Glutamatergic neuron (in vitro differentiated cells): ENCODE measurements around the gene RALGAPA2. TPM values are rescaled to one million over a fixed set of nuclear protein-coding genes. Genes with fewer than 3 reads are reported as not detected.

Experiments used
- DNase-seq: peaks from one replicate; pipeline ENCODE4 v3.0.0; 2022
- H3K27ac Mint-ChIP-seq: one replicate; pipeline ENCODE4 v1.8.0; 2020; ENCODE audit warnings: mild to moderate bottlenecking, mixed read lengths, inconsistent platforms; ENCODE audit not compliant: unreplicated experiment
- H3K27me3 Mint-ChIP-seq: one replicate; pipeline ENCODE4 v1.8.0; 2020; ENCODE audit warnings: mild to moderate bottlenecking, moderate library complexity, mixed read lengths, inconsistent platforms; ENCODE audit not compliant: unreplicated experiment
- H3K36me3 Mint-ChIP-seq: one replicate; pipeline ENCODE4 v1.8.0; 2020; ENCODE audit warnings: mild to moderate bottlenecking, mixed read lengths, inconsistent platforms; ENCODE audit not compliant: unreplicated experiment
- H3K4me1 Mint-ChIP-seq: one replicate; pipeline ENCODE4 v1.8.0; 2020; ENCODE audit warnings: mild to moderate bottlenecking, low read depth, mixed read lengths, inconsistent platforms; ENCODE audit not compliant: unreplicated experiment
- H3K4me3 Mint-ChIP-seq: one replicate; pipeline ENCODE4 v1.8.0; 2020; ENCODE audit warnings: mild to moderate bottlenecking, mixed read lengths, inconsistent platforms; ENCODE audit not compliant: unreplicated experiment
- H3K9me3 Mint-ChIP-seq: one replicate; pipeline ENCODE4 v1.8.0; 2020; ENCODE audit warnings: mild to moderate bottlenecking, moderate library complexity, mixed read lengths, inconsistent platforms; ENCODE audit not compliant: unreplicated experiment
- CTCF ChIP-seq: fragments of 200-600 bp; sonication (generic); IDR thresholded peaks from one replicate; pipeline ENCODE4 v1.5.0; 2021; ENCODE audit not compliant: partially characterized antibody, unreplicated experiment
- total RNA-seq: library from RNA; stranded (reverse); fragmentation: NEBNext Ultra II Directional; extraction: Animal tissue kit (Norgen Biotek cat#: 25700); gene quantifications from one replicate; pipeline ENCODE4 v1.2.1, GENCODE V29; 2021; ENCODE audit not compliant: unreplicated experiment

Gene RALGAPA2
- total RNA-seq, 1 donor from 2014 or later: 60.9 TPM

- Mint-ChIP-seq H3K27ac (no peak overlapping the region), H3K27me3 (peaks cover 3% of the 10 kb centered on the region), H3K9me3 (peaks cover 6% of the 10 kb centered on the region), H3K4me1 (peaks cover 44% of the 10 kb centered on the region), H3K36me3 (peaks cover 5% of the 10 kb centered on the region), H3K4me3 (no peak overlapping the region)
- no peak for TF ChIP-seq CTCF
- DNase-seq: no peak
Observed at GRCh38 chr20:20430066-20430465, 282.4 kb downstream of the RALGAPA2 start.

GRCh38 chr20:20428067-20428466, 284.4 kb downstream of the RALGAPA2 start:
- peaks cover 46% of the 10 kb centered on the region for H3K4me1 Mint-ChIP-seq
- no peaks in the 10 kb centered on the region for H3K36me3 Mint-ChIP-seq
- H3K27me3 Mint-ChIP-seq: peaks cover 3% of the 10 kb centered on the region
- no peak for DNase-seq
- no peak for TF ChIP-seq CTCF
- H3K9me3 Mint-ChIP-seq: peaks cover 4% of the 10 kb centered on the region
- H3K4me3 Mint-ChIP-seq: no peak overlapping the region
- no peak overlapping the region for H3K27ac Mint-ChIP-seq

GRCh38 chr20:20427227-20427864, 285.1 kb downstream of the RALGAPA2 start:
- peak overlapping the region; percentile 35 for H3K4me3 Mint-ChIP-seq

GRCh38 chr20:20426655-20426907, 285.9 kb downstream of the RALGAPA2 start:
- H3K27ac Mint-ChIP-seq: peak overlapping the region; percentile 88
- H3K4me1 Mint-ChIP-seq: peaks cover 53% of the 10 kb centered on the region
- H3K36me3 Mint-ChIP-seq: no peaks in the 10 kb centered on the region
- no peak for TF ChIP-seq CTCF
- peaks cover 3% of the 10 kb centered on the region for H3K27me3 Mint-ChIP-seq
- no peak for DNase-seq
- H3K9me3 Mint-ChIP-seq: peaks cover 5% of the 10 kb centered on the region
- H3K4me3 Mint-ChIP-seq: peak overlapping the region; percentile 40

More at GRCh38 chr20:20427227-20427864, 285.1 kb downstream of the RALGAPA2 start:
- peak; percentile 45 for DNase-seq
- H3K36me3 Mint-ChIP-seq: no peaks in the 10 kb centered on the region
- peak overlapping the region; percentile 88 for H3K27ac Mint-ChIP-seq
- H3K9me3 Mint-ChIP-seq: peaks cover 4% of the 10 kb centered on the region
- peaks cover 53% of the 10 kb centered on the region for H3K4me1 Mint-ChIP-seq
- no peak for TF ChIP-seq CTCF
- H3K27me3 Mint-ChIP-seq: peaks cover 3% of the 10 kb centered on the region

GRCh38 chr20:20425823-20426654, 286.4 kb downstream of the RALGAPA2 start:
- TF ChIP-seq CTCF: no peak
- Mint-ChIP-seq H3K36me3 (no peaks in the 10 kb centered on the region), H3K27me3 (peaks cover 3% of the 10 kb centered on the region), H3K9me3 (peaks cover 5% of the 10 kb centered on the region), H3K4me3 (peak overlapping the region; percentile 40), H3K4me1 (peaks cover 53% of the 10 kb centered on the region), H3K27ac (peak overlapping the region; percentile 88)
- DNase-seq: no peak
